GM12874 (cell line): ENCODE measurements around the gene ANKRD13B.

Source experiments
- CTCF ChIP-seq: IDR thresholded peaks from 2 replicates; pipeline ENCODE4 v1.5.1; 2011; ENCODE audit warnings: low read depth, mild to moderate bottlenecking, control low read depth, low read length, moderate library complexity; ENCODE audit not compliant: insufficient read depth

Gene ANKRD13B

DNA sequence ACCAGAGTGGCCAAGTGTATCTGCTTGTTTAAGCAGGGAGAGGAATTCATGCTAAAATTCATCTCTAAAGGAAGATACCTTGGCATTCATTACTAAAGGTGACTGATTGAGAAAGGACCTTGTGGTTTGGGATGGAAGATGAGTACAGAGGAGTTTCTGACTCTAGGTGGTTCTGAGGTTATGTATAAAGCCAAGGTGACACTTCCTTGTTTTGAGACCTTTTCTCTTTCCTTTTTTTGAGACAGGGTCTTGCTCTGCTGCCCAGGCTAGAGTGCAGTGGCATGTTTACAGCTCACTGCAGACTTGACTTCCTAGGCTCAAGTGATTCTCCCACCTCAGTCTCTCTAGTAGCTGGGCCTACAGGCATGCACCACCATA is 35.2 kb upstream of the ANKRD13B start:
- TF ChIP-seq CTCF: no peak

- no peak for TF ChIP-seq CTCF
Observed at GRCh38 chr17:29559640-29560039, 33.3 kb upstream of the ANKRD13B start.

DNA sequence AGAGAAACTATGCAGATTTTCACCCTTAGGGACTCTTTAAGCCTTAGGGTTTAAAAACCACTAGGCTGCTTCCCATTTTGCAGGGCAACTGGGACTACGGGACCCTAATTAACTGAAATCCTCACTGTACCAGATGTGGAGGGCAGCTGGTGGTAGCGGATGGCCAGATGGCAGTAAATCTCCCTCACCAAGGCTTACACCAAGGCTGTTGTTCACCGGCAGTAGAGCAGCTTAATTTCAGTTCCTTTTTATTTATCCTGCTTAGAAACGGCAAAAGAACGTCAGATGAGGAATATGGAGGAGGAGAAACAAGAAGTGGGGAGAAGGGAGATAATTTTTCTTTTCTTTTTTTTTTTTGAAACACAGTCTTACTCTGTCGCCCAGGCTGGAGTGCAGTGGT is 32.6 kb upstream of the ANKRD13B start:
- no peak for TF ChIP-seq CTCF

DNA sequence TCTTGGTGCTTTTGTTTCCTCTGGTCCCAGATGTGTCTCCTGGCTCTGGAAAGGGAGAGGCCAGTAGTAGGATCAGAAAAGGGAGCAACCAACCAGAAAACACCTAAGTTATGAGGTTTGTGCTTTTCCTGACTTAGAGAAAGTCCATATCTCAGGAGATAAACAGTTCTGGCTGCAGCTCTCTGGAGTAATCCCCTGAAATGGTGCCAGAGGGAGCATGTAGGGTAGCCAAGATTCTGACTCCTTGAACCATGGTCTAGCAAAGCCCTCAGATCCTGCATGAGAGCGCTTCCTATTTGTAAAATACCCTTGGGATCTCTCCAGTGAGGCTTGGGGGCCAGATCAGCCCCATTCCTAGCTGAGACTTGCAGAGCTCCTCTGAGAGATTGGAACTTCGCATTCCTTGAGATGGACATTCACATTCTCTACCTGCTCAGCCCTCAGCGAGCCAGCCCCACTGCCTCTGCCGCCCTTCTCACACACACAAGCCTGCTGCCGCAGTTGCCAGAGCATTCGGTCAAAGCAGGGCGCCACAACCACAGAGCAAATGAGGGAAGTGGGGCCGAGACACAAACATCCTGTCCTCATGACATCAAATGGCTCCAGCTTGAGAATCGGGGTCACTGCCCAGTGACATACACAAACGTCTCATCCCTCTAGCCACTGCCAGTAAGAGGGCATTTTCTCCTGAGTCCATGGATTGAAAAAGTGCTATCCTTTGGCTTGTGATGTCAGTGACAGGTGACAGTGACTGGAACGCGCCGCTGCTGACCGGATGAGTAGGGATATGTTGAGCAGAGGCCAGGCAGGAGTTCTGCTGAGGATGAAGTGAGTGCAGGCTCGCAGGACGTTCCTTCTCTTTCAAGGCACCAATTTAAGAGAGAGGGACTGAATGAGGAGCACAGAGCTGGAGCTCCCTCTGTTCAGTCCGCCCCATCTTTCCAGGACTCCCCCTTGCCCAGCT is 31.1 kb upstream of the ANKRD13B start:
- TF ChIP-seq CTCF: no peak

- TF ChIP-seq CTCF: no peak
Observed at GRCh38 chr17:29562615-29563014, 30.3 kb upstream of the ANKRD13B start.

DNA sequence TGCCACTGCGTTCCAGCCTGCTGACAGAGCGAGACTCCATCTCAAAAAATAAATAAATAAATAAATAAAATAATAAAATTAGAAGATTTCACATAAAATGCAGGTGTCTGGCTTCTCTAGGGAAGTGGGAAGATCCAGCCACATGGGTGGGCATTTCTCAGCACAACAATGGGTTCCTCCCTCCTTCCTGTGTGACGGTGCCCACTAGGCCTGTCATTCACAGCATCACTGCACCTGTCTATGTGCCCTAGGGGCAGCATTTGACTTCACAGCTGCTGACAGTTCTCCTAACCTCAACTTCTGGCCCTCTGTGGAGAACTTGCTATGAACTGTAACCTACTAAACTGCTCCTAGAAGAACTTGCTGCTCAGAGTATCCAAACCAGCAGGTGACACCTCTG is 29.1 kb upstream of the ANKRD13B start:
- TF ChIP-seq CTCF: no peak

- peak; percentile 12; the same call in 1 of the 2 replicates for TF ChIP-seq CTCF
Observed at GRCh38 chr17:29565643-29566472, 27.1 kb upstream of the ANKRD13B start.
